ENCODE data around the gene BMPR2. TPM values are rescaled to one million over a fixed set of nuclear protein-coding genes. Genes with fewer than 3 reads are reported as not detected.
A peak's percentile ranks its signal among the peaks of the same experiment; 100 is the strongest.

BMPR2 gene
- total RNA-seq, 3 donors from 2014 or later = 48.8 to 70.4 (median 63.2) TPM

DNA sequence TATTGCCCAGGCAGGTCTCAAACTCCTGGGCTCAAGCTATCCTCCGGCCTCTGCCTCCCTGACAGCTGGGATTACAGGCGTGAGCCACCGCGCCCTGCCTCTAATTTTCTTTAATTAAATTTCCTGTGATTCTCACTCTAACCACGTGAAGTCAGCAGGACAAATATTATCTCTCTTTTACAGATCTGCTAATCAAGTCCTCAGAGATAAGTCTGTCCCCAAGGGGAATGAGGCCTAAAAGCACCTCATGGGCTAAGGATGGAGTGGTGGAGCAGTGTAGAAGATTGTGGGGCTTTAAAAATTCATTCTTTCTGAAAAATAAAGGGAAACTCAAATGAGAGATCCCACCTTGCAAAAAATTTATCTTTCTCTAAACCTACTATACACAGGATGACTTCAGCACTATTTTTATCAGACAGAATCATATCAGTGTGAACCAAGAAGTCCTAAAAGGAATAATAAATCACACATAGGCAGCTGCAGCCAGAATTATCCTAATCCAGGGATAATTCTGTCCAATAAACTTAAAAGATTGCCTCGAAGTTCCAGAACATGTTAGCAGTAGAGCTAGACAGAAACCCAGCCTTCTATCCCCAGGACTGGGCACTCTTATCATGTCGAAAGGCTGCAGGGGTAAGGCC is 38.3 kb upstream of the BMPR2 start:
- Histone ChIP-seq H3K4me1 (no peaks in the 10 kb centered on the region), H3K4me3 (no peak overlapping the region), H3K9me3 (no peaks in the 10 kb centered on the region), H3K27ac (no peak overlapping the region), H3K27me3 (no peaks in the 10 kb centered on the region), H3K36me3 (no peaks in the 10 kb centered on the region)
- no peak for DNase-seq (ENCODE audit: low spot score in 2 of 2)
- intact Hi-C loops (cut with DNase I; ENCODE audit: low total_unique reads) = no loop called here
- TF ChIP-seq, protein P1, sequence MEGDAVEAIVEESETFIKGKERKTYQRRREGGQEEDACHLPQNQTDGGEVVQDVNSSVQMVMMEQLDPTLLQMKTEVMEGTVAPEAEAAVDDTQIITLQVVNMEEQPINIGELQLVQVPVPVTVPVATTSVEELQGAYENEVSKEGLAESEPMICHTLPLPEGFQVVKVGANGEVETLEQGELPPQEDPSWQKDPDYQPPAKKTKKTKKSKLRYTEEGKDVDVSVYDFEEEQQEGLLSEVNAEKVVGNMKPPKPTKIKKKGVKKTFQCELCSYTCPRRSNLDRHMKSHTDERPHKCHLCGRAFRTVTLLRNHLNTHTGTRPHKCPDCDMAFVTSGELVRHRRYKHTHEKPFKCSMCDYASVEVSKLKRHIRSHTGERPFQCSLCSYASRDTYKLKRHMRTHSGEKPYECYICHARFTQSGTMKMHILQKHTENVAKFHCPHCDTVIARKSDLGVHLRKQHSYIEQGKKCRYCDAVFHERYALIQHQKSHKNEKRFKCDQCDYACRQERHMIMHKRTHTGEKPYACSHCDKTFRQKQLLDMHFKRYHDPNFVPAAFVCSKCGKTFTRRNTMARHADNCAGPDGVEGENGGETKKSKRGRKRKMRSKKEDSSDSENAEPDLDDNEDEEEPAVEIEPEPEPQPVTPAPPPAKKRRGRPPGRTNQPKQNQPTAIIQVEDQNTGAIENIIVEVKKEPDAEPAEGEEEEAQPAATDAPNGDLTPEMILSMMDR (IDR thresholded peaks at IDR 0.05) = no peak
- TF ChIP-seq POLR2A (IDR thresholded peaks at IDR 0.05) (no peak), POLR2AphosphoS5 (IDR thresholded peaks at IDR 0.05) (no peak)

DNA sequence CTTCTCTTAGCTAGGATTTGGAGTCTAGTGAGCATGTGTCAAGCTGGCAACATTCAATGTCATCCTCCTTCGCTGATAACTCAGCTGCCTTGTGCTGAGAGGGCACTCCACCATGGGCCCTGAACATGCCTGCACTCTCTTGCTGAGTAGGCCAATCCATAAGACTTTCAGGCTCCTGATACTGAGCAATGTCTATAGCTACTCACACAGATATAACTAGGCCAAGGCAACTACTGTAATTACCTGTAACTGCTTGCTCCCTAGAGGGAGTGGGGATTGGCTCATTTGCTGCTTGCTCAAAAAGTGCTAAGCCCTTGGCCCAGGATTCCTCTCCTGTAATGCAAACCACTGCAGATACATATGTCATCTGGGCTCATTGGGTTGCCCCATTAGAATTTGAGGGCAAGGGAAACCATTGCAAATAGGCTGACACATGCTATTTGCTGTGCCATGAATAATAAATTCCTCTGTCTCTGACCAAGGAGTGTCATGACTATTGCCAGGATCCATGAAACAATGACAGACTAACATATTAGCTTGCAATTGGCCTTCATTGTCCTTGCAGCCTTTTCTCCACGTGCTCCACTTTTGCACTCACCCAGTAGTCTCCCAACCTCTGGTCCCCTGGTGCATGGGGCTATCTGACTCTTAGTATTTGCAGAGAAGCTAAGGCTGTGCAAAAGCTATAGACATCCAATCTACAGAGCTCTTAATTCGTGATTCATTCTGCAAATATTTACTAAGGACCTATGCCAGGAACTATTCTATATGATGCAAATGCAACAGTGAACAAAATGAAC is 36.9 kb upstream of the BMPR2 start:
- DNase-seq (ENCODE audit: low spot score in 2 of 2) = no peak
- no peak overlapping the region for H3K4me3 ChIP-seq
- H3K36me3 ChIP-seq = no peaks in the 10 kb centered on the region
- H3K4me1 ChIP-seq = no peaks in the 10 kb centered on the region
- no peaks in the 10 kb centered on the region for H3K9me3 ChIP-seq
- intact Hi-C loops (cut with DNase I; ENCODE audit: low total_unique reads) = no loop called here
- H3K27me3 ChIP-seq = no peaks in the 10 kb centered on the region
- H3K27ac ChIP-seq = no peak overlapping the region
- TF ChIP-seq POLR2AphosphoS5 (IDR thresholded peaks at IDR 0.05) (no peak), POLR2A (IDR thresholded peaks at IDR 0.05) (no peak)
- TF ChIP-seq, protein P1 (IDR thresholded peaks at IDR 0.05) = no peak

DNA sequence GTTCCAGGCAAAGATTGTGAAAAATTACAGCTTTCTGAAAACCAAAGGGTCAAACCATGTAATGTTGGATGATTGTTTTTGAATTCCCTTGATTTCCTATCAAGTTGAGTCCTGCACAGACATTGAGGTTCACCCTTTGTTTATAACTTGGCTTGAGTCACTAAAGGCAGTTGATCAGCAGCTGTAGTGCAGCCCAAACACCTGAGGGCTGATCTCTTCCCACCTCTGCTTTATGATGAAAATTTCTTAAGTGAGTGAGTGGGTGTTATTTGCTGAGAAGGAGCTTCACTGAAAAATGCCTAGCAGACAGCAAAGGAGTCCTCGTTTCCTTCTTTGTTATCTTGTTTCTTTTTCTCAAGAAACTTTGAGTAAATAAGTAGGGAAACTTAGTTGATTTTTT is 31.9 kb upstream of the BMPR2 start:
- Histone ChIP-seq H3K27me3 (no peaks in the 10 kb centered on the region), H3K9me3 (no peaks in the 10 kb centered on the region), H3K36me3 (no peaks in the 10 kb centered on the region), H3K27ac (peak overlapping the region; percentile 20 to 62), H3K4me3 (no peak overlapping the region), H3K4me1 (no peaks in the 10 kb centered on the region)
- intact Hi-C loops (cut with DNase I; ENCODE audit: low total_unique reads) = no loop called here
- peak in 1 of 2 donors; percentile 50 for DNase-seq (ENCODE audit: low spot score in 2 of 2)
- TF ChIP-seq POLR2A (IDR thresholded peaks at IDR 0.05) (no peak), POLR2AphosphoS5 (IDR thresholded peaks at IDR 0.05) (no peak)
- TF ChIP-seq, protein P1 (IDR thresholded peaks at IDR 0.05) = no peak

DNA sequence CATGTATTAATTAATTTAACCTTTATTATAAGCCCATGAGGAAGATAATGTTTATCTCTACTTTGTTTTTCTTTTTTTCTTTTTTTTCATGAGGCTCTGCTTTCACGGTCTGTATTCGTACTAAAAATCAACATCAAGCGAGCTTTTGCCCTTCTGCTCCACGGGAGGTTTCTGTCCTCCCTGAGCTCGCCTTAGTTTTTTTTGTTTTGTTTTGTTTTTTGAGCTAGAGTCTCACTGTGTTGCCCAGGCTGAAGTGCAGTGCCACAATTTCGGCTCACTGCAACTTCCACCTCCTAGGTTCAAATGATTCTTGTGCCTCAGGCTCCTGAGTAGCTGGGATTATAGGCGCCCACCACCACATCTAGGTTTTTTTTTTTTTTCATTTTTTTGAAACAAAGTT is 29.9 kb upstream of the BMPR2 start:
- H3K27me3 ChIP-seq = no peaks in the 10 kb centered on the region
- H3K4me1 ChIP-seq = no peaks in the 10 kb centered on the region
- TF ChIP-seq POLR2AphosphoS5 (IDR thresholded peaks at IDR 0.05) = no peak
- no peak for TF ChIP-seq POLR2A (IDR thresholded peaks at IDR 0.05)
- TF ChIP-seq, protein P1 (IDR thresholded peaks at IDR 0.05) = no peak
- no peaks in the 10 kb centered on the region for H3K36me3 ChIP-seq
- H3K4me3 ChIP-seq = no peak overlapping the region
- DNase-seq (ENCODE audit: low spot score in 2 of 2) = no peak
- H3K9me3 ChIP-seq = no peaks in the 10 kb centered on the region
- intact Hi-C loops (cut with DNase I; ENCODE audit: low total_unique reads) = no loop called here
- H3K27ac ChIP-seq = no peak overlapping the region

DNA sequence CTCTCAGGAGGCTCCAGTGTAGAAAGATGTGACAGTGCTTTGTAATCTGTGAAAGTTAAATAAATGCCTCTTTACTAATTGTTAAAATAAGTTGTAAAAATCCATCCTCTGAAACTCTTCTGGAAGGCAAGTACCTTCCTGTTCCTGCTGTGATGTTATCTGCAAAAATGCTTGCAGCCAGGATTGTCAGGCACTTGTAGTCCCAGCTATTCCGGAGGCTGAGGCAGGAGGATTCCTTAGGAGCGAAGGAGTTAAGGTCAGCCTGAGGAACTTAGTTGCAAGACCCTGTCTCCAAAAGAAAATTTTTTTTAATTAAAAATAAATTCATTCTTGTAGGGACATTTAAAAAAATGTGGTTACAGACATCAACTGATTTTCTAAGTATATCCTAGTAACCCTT is 22.7 kb upstream of the BMPR2 start:
- no peak for DNase-seq (ENCODE audit: low spot score in 2 of 2)
- intact Hi-C loops (cut with DNase I; ENCODE audit: low total_unique reads) = no loop called here

More for the DNA sequence above, 22.7 kb upstream of the BMPR2 start:
- TF ChIP-seq, protein P1 (IDR thresholded peaks at IDR 0.05) = no peak
- TF ChIP-seq POLR2AphosphoS5 (IDR thresholded peaks at IDR 0.05) (no peak), POLR2A (IDR thresholded peaks at IDR 0.05) (no peak)
- Histone ChIP-seq H3K9me3 (no peaks in the 10 kb centered on the region), H3K27me3 (no peaks in the 10 kb centered on the region), H3K36me3 (no peaks in the 10 kb centered on the region), H3K4me1 (no peaks in the 10 kb centered on the region), H3K4me3 (no peak overlapping the region), H3K27ac (no peak overlapping the region)

All from breast epithelium (tissue), 4 donors.